DMS153 treated with DMSO at 0.1 percent for 48 hours (cell line): ENCODE data around the gene TIMP2.
"Not testable (repeated sequence)": the region's sequence is repeated elsewhere in the genome, so short reads cannot be mapped to it uniquely, and the experiment has no call there.

Experiments
- DNase-seq: peaks from one replicate; lab custom pipeline; 2025; ENCODE audit not compliant: unreplicated experiment; lab: John Stamatoyannopoulos, UW

The TIMP2 gene

GRCh38 chr17:78892062-78892456 lies 33.1 kb downstream of the TIMP2 start:
- DNase-seq, result no peak

GRCh38 chr17:78891406-78892061 lies 33.7 kb downstream of the TIMP2 start:
- DNase-seq, result no peak

- no peak for DNase-seq
Measured at GRCh38 chr17:78890498-78890897, 34.7 kb downstream of the TIMP2 start.

- DNase-seq, result not testable (repeated sequence)
Measured at GRCh38 chr17:78890096-78890495, 35.1 kb downstream of the TIMP2 start.

- no peak for DNase-seq
Measured at GRCh38 chr17:78889531-78889930, 35.7 kb downstream of the TIMP2 start.

GRCh38 chr17:78888941-78889518 lies 36.2 kb downstream of the TIMP2 start:
- no peak for DNase-seq

GRCh38 chr17:78886954-78887353 lies 38.2 kb downstream of the TIMP2 start:
- DNase-seq, result no peak

GRCh38 chr17:78885956-78886355 lies 39.2 kb downstream of the TIMP2 start:
- no peak for DNase-seq

GRCh38 chr17:78884876-78885667 lies 40.1 kb downstream of the TIMP2 start:
- no peak for DNase-seq

GRCh38 chr17:78884148-78884825 lies 40.9 kb downstream of the TIMP2 start:
- no peak for DNase-seq

- peak; percentile 61 for DNase-seq
Measured at GRCh38 chr17:78883533-78884131, 41.6 kb downstream of the TIMP2 start.

GRCh38 chr17:78883089-78883532 lies 42.1 kb downstream of the TIMP2 start:
- no peak for DNase-seq

- no peak for DNase-seq
Measured at GRCh38 chr17:78882540-78883088, 42.6 kb downstream of the TIMP2 start.

GRCh38 chr17:78879635-78880186 lies 45.5 kb downstream of the TIMP2 start:
- no peak for DNase-seq

- DNase-seq, result no peak
Measured at GRCh38 chr17:78878871-78879527, 46.2 kb downstream of the TIMP2 start.

- no peak for DNase-seq
Measured at GRCh38 chr17:78878261-78878660, 46.9 kb downstream of the TIMP2 start.

GRCh38 chr17:78876954-78877517 lies 48.2 kb downstream of the TIMP2 start:
- DNase-seq, result not testable (repeated sequence)

- DNase-seq, result no peak
Measured at GRCh38 chr17:78876094-78876597, 49.0 kb downstream of the TIMP2 start.

- no peak for DNase-seq
Measured at GRCh38 chr17:78875363-78876093, 49.7 kb downstream of the TIMP2 start.
